Measurements from ENCODE around the gene TAAR9.
"Not testable (repeated sequence)": the region's sequence is repeated elsewhere in the genome, so short reads cannot be mapped to it uniquely, and the experiment has no call there.

Gene TAAR9

GRCh38 chr6:132515386-132515785 lies 22.7 kb upstream of the TAAR9 start:
- no peak for DNase-seq (ENCODE audit: low spot score)

GRCh38 chr6:132520953-132521352 lies 17.1 kb upstream of the TAAR9 start:
- DNase-seq (ENCODE audit: low spot score), result no peak

DNA sequence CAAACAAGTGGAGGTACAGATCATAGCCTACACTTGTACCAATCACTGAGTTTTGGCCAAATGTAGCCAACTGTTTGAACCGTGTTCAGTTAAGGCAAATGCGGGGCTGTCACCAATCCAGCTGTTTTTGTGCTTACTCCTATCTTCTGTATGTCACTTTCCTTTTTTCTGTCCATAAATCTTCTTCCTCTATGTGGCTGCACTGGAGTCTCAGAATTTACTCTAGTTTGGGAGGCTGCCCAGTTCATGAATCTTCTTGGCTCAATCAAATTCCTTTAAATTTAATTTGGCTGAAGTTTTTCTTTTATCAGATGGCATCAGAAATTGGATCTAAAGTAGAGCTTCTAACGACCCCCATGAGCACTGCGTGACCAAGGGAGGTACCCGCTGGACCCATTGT lies 13.4 kb upstream of the TAAR9 start:
- no peak for DNase-seq (ENCODE audit: low spot score)

- no peak for DNase-seq (ENCODE audit: low spot score)
Measured at GRCh38 chr6:132525866-132526265, 12.2 kb upstream of the TAAR9 start.

GRCh38 chr6:132526461-132526860 lies 11.6 kb upstream of the TAAR9 start:
- no peak for DNase-seq (ENCODE audit: low spot score)

- DNase-seq (ENCODE audit: low spot score), result no peak
Measured at GRCh38 chr6:132527791-132528190, 10.3 kb upstream of the TAAR9 start.

GRCh38 chr6:132530293-132530974 lies 7.6 kb upstream of the TAAR9 start:
- DNase-seq (ENCODE audit: low spot score), result peak; percentile 64

DNA sequence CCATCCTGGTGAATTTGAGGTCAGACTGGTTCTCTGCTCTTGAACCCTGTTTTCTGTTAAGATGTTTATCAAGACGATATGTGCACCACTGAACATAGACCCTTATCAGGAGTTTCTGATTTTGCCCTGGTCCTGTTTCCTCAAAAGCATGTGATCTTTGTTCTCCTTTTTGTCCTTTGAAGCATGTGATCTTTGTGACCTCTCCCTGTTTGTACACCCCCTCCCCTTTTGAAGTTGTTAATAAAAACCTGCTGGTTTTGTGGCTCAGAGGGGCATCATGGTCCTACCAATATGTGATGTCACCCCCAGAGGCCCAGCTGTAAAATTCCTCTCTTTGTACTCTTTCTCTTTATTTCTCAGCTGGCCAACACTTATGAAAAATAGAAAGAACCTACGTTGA lies 3.5 kb upstream of the TAAR9 start:
- not testable (repeated sequence) for DNase-seq (ENCODE audit: low spot score)

GRCh38 chr6:132537145-132537544 lies 932 bp upstream of the TAAR9 start:
- no peak for DNase-seq (ENCODE audit: low spot score)

- no peak for DNase-seq (ENCODE audit: low spot score)
Measured at GRCh38 chr6:132544826-132545225, 6.7 kb downstream of the TAAR9 start.

GRCh38 chr6:132548746-132549463 lies 10.8 kb downstream of the TAAR9 start:
- DNase-seq (ENCODE audit: low spot score), result no peak

- no peak for DNase-seq (ENCODE audit: low spot score)
Measured at GRCh38 chr6:132551214-132551613, 13.1 kb downstream of the TAAR9 start.

DNA sequence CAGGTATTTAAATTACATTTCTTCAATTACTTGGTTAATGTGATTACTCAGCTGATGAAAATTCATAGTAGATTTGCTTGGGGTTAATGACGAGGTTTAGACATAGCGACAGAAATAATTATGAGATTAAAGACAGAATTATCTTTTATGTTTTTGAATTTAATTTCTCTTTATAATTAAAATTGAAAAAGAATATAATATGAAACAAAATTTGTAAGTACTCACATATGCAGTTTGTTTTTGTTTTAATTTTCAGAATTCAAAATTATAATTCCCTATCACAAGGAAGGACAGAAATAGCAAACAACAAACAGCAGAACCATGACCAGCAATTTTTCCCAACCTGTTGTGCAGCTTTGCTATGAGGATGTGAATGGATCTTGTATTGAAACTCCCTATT lies 14.3 kb downstream of the TAAR9 start, which contains the start of gene TAAR8:
Gene TAAR8, plus strand, starts transcription at position 301 of the 400 bp plus-strand sequence. Its CDS starts 21 bp downstream, at position 322.
- no peak for DNase-seq (ENCODE audit: low spot score)

DNA sequence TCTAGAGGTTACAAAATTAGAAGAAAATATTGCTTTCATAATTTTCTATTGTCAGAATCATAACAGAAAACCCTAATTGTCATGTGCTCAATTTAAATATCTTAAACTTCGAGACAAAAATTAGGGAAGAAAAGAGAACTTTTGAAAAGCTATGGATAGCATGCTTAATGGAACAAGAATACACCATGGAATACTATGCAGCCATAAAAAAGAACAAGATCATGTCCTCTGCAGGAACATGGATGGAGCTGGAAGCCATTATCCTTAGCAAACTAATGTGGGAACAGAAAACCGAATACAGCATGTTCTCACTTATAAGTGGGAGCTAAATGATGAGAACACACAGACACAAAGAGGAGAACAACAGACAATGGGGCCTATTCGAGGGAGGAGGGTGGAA lies 22.0 kb downstream of the TAAR9 start:
- DNase-seq (ENCODE audit: low spot score), result not testable (repeated sequence)

- DNase-seq (ENCODE audit: low spot score), result no peak
Measured at GRCh38 chr6:132566404-132566803, 28.3 kb downstream of the TAAR9 start.

DNA sequence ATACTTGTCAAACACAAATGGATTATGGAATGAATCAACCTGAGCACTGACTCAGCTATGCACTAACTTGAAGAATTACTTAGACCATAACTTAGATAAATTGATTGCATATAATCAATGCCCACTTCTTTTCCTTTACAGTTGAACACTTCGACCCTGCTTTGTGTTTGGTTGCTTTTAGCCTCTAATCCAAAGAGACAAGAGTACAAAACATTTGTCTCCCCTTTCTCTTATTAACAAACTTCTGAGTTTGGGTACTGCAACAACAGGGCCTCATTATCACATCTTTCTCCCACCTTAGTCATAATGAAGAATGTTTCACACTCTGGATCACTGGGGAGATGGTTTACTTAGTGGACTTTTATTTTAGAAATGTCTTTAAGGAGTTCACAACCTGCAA lies 29.5 kb downstream of the TAAR9 start:
- DNase-seq (ENCODE audit: low spot score), result no peak

DNA sequence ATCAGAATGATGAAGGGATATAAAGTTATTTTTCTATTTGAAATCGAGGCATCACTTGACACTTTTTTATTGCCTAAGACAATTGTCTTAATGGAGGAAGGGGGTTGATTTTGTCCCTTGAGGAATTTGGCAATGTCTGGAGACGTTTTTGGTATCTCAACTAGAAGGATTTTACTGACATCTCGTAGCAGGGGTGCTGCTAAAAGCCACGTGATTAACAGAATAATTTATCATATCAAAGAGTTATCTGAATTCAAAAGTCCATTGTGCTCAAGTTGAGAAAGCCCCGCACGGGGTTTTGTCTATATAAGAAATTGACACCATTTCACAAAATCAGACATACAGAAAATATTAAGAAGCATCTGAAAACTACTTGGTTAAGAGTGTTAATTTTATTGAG lies 30.5 kb downstream of the TAAR9 start:
- DNase-seq (ENCODE audit: low spot score), result no peak

DNA sequence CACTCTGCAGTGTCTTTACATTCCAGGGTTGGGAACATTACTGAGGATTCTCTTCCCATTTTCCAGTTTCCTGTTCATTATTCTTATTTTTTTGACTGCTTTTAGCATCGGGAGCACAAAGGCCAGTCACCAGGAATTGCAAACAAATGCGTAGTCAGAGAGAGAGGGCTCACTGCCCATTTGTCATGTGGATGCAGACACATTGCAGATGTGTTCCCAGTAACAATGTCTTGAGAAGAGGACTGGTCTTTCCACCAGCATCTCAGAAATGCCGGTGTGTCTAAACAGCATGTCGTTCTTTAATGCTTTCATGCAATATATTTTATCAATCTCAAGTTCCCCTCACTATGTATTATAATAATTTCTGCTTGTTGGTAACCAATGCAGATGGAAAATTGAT lies 31.1 kb downstream of the TAAR9 start:
- DNase-seq (ENCODE audit: low spot score), result no peak

- no peak for DNase-seq (ENCODE audit: low spot score)
Measured at GRCh38 chr6:132570221-132570777, 32.2 kb downstream of the TAAR9 start, which contains the start of gene TAAR6. Gene TAAR6 (plus strand): TSS chr6:132570322. CDS start chr6:132570322, 0 bp downstream.

GRCh38 chr6:132571774-132572173 lies 33.7 kb downstream of the TAAR9 start:
- DNase-seq (ENCODE audit: low spot score), result no peak

DNA sequence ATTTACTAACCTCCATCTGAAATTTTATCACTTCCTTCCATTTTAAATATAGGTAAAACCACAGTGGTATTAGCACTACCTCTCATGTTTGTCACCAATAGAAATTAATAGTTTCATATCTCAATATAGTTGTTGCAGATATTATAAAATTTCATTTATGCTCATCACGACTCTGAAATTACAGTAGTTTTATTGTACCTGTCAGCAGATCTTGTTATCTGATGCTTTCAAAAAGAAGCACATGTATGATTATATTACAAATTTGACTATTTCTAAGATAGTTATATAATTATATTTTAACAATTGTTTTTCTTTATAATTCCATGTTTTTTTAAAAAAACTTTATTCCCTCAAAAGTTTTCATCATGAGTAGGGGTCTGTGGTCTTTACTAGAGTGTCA lies 46.6 kb downstream of the TAAR9 start:
- no peak for DNase-seq (ENCODE audit: low spot score)

DNA sequence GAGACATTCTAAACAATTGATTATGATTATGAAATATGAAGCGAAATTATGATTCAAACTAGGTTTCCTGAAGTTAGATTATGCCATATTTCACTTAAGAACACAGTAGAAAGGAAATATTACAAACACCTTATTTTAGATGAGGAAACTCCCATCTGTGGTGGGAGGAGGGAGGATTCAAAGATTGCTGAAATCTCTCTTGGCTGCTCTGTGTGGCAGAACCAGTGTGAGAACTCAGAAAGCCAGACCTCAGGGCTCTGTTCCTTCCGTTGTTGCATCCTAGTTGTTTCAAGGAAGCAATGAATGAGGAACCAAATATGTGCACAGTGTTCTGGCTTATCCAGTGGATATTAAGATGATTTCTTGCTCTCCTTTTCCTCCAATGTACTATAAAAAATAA lies 49.3 kb downstream of the TAAR9 start:
- DNase-seq (ENCODE audit: low spot score), result no peak
